Measurements from ENCODE around the gene OR52M1.

The OR52M1 gene

DNA sequence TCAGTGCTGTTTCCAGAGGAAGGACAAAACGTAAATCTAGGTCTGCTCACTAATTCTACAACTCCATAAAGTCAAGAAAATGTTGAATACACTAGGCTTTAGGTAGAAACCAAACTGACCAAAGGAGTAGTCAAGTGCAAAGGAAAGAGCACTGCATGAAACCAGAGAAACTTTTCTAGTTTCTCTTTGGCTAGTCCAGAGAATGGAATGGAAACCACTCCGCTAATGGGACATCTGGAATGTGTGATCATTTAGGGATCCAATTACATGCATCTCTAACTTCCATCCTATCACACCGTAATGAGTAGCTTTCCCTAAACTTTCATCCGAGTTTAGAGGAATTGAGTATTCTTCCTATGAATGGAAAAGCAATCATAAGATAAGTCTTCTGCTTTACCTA, 2.4 kb downstream of the OR52M1 start:
- DNase-seq (ENCODE audit: extremely low read depth, insufficient read length): no peak
- TF ChIP-seq, protein P1, sequence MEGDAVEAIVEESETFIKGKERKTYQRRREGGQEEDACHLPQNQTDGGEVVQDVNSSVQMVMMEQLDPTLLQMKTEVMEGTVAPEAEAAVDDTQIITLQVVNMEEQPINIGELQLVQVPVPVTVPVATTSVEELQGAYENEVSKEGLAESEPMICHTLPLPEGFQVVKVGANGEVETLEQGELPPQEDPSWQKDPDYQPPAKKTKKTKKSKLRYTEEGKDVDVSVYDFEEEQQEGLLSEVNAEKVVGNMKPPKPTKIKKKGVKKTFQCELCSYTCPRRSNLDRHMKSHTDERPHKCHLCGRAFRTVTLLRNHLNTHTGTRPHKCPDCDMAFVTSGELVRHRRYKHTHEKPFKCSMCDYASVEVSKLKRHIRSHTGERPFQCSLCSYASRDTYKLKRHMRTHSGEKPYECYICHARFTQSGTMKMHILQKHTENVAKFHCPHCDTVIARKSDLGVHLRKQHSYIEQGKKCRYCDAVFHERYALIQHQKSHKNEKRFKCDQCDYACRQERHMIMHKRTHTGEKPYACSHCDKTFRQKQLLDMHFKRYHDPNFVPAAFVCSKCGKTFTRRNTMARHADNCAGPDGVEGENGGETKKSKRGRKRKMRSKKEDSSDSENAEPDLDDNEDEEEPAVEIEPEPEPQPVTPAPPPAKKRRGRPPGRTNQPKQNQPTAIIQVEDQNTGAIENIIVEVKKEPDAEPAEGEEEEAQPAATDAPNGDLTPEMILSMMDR (IDR thresholded peaks at IDR 0.05; ENCODE audit: insufficient read depth, low read length, poor library complexity, severe bottlenecking): no peak
- Histone ChIP-seq H3K27me3 (replicated peaks; ENCODE audit: control insufficient read depth, insufficient read depth, low read length) (no peaks in the 10 kb centered on the region; the same call in 1 of the 2 replicates), H3K36me3 (ENCODE audit: control insufficient read depth, insufficient read depth, low read length) (no peaks in the 10 kb centered on the region), H3K4me3 (replicated peaks; ENCODE audit: low read depth, low read length) (no peak overlapping the region)

DNA sequence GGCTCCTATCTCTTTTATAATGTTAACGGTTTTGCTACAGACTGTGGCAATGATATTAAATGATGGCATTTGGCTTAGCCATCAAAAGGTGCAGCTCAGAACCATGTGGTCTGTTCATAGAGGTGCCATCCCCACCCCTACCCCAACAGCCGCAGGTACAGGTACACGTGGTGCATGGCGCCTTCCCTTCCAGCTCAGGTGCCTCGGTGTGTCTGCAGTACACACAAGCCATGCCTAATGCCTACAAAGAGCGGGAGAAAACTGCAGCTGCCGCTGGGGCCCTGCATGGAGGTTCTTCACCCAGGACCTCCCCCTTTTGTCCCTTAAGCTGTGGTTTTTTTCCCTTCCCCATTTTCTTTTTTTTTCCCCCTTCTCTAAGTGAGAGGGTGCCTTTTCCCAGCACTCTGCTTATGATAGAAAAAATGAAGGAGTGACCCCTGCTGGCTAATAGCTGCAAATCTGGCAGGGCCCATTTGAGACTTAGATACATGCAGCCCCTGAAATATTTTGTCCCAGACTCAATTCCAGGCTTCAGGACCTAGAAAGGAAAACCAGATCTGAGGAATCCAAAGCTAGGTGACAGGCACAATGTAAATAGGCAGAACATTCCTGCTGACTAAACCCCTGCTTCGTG, 6.5 kb downstream of the OR52M1 start:
- no peak for DNase-seq (ENCODE audit: extremely low read depth, insufficient read length)

DNA sequence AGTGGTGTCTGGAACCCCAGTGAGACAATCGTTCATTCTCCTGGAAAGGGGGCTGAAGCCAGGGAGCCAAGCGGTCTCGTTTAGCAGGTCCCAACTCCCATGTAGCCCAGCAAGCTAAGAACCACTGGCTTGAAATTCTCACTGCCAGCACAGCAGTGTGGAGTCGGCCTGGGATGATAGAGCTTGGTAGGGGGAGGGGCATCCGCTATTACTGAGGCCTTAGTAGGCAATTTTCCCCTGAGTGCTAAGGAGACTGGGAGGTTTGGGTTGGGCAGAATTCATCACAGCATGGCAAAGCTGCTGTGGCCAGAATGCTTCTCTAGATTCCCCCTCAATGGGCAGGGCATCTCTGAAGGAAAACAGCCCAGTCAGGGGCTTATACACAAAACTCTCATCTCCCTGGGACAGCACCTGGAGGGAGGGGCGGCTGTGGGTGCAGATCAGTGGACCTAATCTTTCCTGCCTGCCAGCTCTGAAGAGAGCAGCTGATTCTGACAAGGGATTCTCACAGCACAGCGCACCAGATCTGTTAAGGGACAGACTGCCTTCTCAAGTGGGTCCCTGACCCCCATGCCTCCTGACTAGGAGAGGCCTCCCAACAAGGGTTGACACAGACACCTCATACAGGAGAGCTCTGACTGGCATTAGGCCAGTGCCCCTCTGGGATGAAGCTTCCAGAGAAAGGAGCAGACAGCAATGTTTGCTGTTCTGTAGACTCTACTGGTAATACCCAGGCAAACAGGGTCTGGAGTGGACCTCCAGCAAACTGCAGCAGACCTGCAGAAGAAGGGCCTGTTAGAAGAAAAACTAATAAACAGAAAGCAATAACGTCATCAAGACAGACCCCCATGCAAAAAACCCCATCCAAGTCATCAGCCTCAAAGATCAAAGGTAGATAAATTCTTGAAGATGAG, 14.8 kb downstream of the OR52M1 start:
- Histone ChIP-seq H3K27me3 (replicated peaks; ENCODE audit: control insufficient read depth, insufficient read depth, low read length) (no peaks in the 10 kb centered on the region), H3K4me3 (replicated peaks; ENCODE audit: low read depth, low read length) (no peak overlapping the region), H3K36me3 (ENCODE audit: control insufficient read depth, insufficient read depth, low read length) (no peaks in the 10 kb centered on the region)
- TF ChIP-seq, protein P1 (IDR thresholded peaks at IDR 0.05; ENCODE audit: insufficient read depth, low read length, poor library complexity, severe bottlenecking): no peak
- DNase-seq (ENCODE audit: extremely low read depth, insufficient read length): no peak

More for the DNA sequence above, 6.5 kb downstream of the OR52M1 start:
- H3K36me3 ChIP-seq (ENCODE audit: control insufficient read depth, insufficient read depth, low read length): no peaks in the 10 kb centered on the region
- no peak overlapping the region for H3K4me3 ChIP-seq (replicated peaks; ENCODE audit: low read depth, low read length)
- TF ChIP-seq, protein P1 (IDR thresholded peaks at IDR 0.05; ENCODE audit: insufficient read depth, low read length, poor library complexity, severe bottlenecking): peak; percentile 57
- H3K27me3 ChIP-seq (replicated peaks; ENCODE audit: control insufficient read depth, insufficient read depth, low read length): no peaks in the 10 kb centered on the region; the same call in 1 of the 2 replicates

DNA sequence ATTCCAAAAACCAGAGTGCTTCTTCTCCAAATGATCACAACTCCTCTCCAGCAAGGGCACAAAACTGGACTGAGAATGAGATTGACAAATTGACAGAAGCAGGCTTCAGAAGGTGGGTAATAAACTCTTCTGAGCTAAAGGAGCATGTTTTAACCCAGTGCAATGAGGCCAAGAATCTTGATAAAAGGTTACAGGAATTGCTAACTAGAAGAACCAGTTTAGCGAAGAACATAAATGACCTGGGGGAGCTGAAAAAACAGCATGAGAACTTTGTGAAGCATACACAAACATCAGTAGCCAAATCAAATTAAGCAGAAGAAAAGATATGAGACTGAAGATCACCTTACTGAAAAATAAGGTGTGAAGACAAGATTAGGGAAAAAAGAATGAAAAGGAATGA, 15.5 kb downstream of the OR52M1 start:
- H3K36me3 ChIP-seq (ENCODE audit: control insufficient read depth, insufficient read depth, low read length): no peaks in the 10 kb centered on the region
- TF ChIP-seq, protein P1 (IDR thresholded peaks at IDR 0.05; ENCODE audit: insufficient read depth, low read length, poor library complexity, severe bottlenecking): no peak
- no peak for DNase-seq (ENCODE audit: extremely low read depth, insufficient read length)

DNA sequence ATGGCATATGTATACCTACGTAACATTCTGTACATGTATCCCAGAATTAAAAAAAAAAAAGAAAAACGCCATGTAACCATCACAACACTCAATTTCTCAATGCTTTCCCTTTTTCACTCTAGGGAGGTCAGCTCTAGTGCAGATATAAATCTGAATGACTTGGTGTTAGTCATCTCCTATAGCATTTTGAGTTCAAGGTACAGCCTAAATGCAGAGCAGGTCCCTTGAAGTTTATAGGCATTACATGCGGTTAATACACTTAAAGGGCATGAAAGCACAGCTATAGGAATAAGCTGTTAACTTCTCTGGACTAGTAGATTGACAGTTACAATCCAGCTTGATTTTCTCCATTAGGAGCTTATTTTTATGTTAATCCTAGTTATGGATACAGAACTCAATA, 20.4 kb downstream of the OR52M1 start:
- no peak overlapping the region for H3K4me3 ChIP-seq (replicated peaks; ENCODE audit: low read depth, low read length)
- H3K36me3 ChIP-seq (ENCODE audit: control insufficient read depth, insufficient read depth, low read length): no peaks in the 10 kb centered on the region
- no peak for DNase-seq (ENCODE audit: extremely low read depth, insufficient read length)
- TF ChIP-seq, protein P1 (IDR thresholded peaks at IDR 0.05; ENCODE audit: insufficient read depth, low read length, poor library complexity, severe bottlenecking): no peak
- no peaks in the 10 kb centered on the region; the same call in none of the 2 replicates for H3K27me3 ChIP-seq (replicated peaks; ENCODE audit: control insufficient read depth, insufficient read depth, low read length)

More for the DNA sequence above, 15.5 kb downstream of the OR52M1 start:
- Histone ChIP-seq H3K4me3 (replicated peaks; ENCODE audit: low read depth, low read length) (no peak overlapping the region), H3K27me3 (replicated peaks; ENCODE audit: control insufficient read depth, insufficient read depth, low read length) (no peaks in the 10 kb centered on the region)
